Caco-2 (cell line): Measurements from ENCODE around the gene NHSL2. TPM values are rescaled to one million over a fixed set of nuclear protein-coding genes. Genes with fewer than 3 reads are reported as not detected.

ENCODE experiments used
- BruUV-seq: library from RNA; stranded (reverse); fragments of 400-500 nt; replicated peaks from 2 replicates; lab custom pipeline; 2021; lab: Mats Ljungman, UMichigan
- CTCF ChIA-PET: fragments of 300-600 bp; sonication (Branson Sonifier 250); formaldehyde crosslinking; loops from one replicate; lab custom pipeline; 2022; ENCODE audit warnings: antibody characterized with exemption; lab: Charles Lee
- POLR2A ChIA-PET: fragments of 300-600 bp; sonication (Branson Sonifier 250); formaldehyde crosslinking; loops from one replicate; lab custom pipeline; 2022; ENCODE audit warnings: antibody characterized with exemption; lab: Charles Lee
- DNase-seq, 2 experiments: peaks; one replicate each; pipeline versions ENCODE4 v3.0.0 to v3.0.0-alpha.2; 2020 to 2022
- H3K27me3 ChIP-seq: replicated peaks from 2 replicates; pipeline ENCODE4 v1.6.0; 2011; ENCODE audit warnings: low read length; ENCODE audit not compliant: control insufficient read depth, insufficient read depth
- H3K36me3 ChIP-seq: 2 replicates; pipeline ENCODE4 v1.5.1; 2011; ENCODE audit warnings: low read length; ENCODE audit not compliant: control insufficient read depth, insufficient read depth
- H3K4me1 ChIP-seq: fragments of 250-450 bp; sonication (Bioruptor Pico); 2 replicates; pipeline ENCODE4 v1.5.1; 2020; ENCODE audit warnings: mild to moderate bottlenecking
- H3K4me3 ChIP-seq: 2 replicates; pipeline ENCODE4 v1.5.1; 2011; ENCODE audit warnings: low read depth, mild to moderate bottlenecking, control low read depth, low read length
- H3K9me3 ChIP-seq: fragments of 250-450 bp; sonication (Bioruptor Pico); 2 replicates; pipeline ENCODE4 v1.5.1; 2020; ENCODE audit warnings: mild to moderate bottlenecking, moderate library complexity
- H3K27ac Mint-ChIP-seq: one replicate; pipeline ENCODE4 v1.8.0; 2022; ENCODE audit warnings: mixed read lengths; ENCODE audit not compliant: unreplicated experiment
- H3K27me3 Mint-ChIP-seq: one replicate; pipeline ENCODE4 v1.8.0; 2022; ENCODE audit warnings: mixed read lengths; ENCODE audit not compliant: insufficient read depth, unreplicated experiment
- H3K36me3 Mint-ChIP-seq: one replicate; pipeline ENCODE4 v1.8.0; 2022; ENCODE audit warnings: mild to moderate bottlenecking, mixed read lengths; ENCODE audit not compliant: insufficient read depth, unreplicated experiment
- H3K4me1 Mint-ChIP-seq: one replicate; pipeline ENCODE4 v1.8.0; 2022; ENCODE audit warnings: low read depth, mixed read lengths; ENCODE audit not compliant: unreplicated experiment
- H3K4me3 Mint-ChIP-seq: one replicate; pipeline ENCODE4 v1.8.0; 2022; ENCODE audit warnings: mild to moderate bottlenecking, moderate library complexity, mixed read lengths; ENCODE audit not compliant: unreplicated experiment
- H3K9me3 Mint-ChIP-seq: one replicate; pipeline ENCODE4 v1.8.0; 2022; ENCODE audit warnings: mixed read lengths; ENCODE audit not compliant: unreplicated experiment
- CTCF ChIP-seq, 2 experiments: fragments of 200-600 bp in 1 of 2; IDR thresholded peaks; 1 replicate in 1 of 2; 2 replicates in 1 of 2; pipeline versions ENCODE4 v1.5.1 to v1.8.0; 2011 to 2022; ENCODE audit warnings: antibody characterized with exemption in 1 of 2, control low read depth in 1 of 2, inconsistent platforms in 1 of 2, low read depth in 1 of 2, low read length in 1 of 2, mild to moderate bottlenecking in 1 of 2, moderate library complexity in 1 of 2; ENCODE audit not compliant: insufficient read depth in 1 of 2, severe bottlenecking in 1 of 2, unreplicated experiment in 1 of 2
- intact Hi-C: fragments of 100-400 bp; cut with micrococcal nuclease; formaldehyde crosslinking; loops from one replicate; pipeline ENCODE4 v1.10.0; 2022; ENCODE audit not compliant: unreplicated experiment
- total RNA-seq: library from RNA; stranded (reverse); gene quantifications from 2 replicates; pipeline ENCODE4 v1.2.3, GENCODE V29; 2022

NHSL2 gene
- total RNA-seq, 1 experiment from 2014 or later = 0.18 TPM

GRCh38 chrX:72060196-72060920 lies 149.7 kb downstream of the NHSL2 start:
- Mint-ChIP-seq H3K27ac (no peak overlapping the region), H3K36me3 (peaks cover 5% of the 10 kb centered on the region), H3K9me3 (no peaks in the 10 kb centered on the region), H3K4me3 (no peak overlapping the region), H3K4me1 (no peaks in the 10 kb centered on the region), H3K27me3 (peaks cover 10% of the 10 kb centered on the region)
- H3K4me1 ChIP-seq = no peaks in the 10 kb centered on the region
- ChIA-PET POLR2A (no interaction called here), CTCF (no interaction called here)
- H3K4me3 ChIP-seq = no peak overlapping the region
- no peak for DNase-seq
- no peaks in the 10 kb centered on the region for H3K9me3 ChIP-seq
- BruUV-seq = no TSS peak
- no peak for TF ChIP-seq CTCF (IDR thresholded peaks at IDR 0.05; ENCODE audit: insufficient read depth in 1 of 2, low read depth in 1 of 2, low read length in 1 of 2, severe bottlenecking in 1 of 2, unreplicated experiment in 1 of 2)
- H3K36me3 ChIP-seq = no peaks in the 10 kb centered on the region
- intact Hi-C loops = no loop called here
- H3K27me3 ChIP-seq = no peaks in the 10 kb centered on the region

GRCh38 chrX:72060921-72061490 lies 150.4 kb downstream of the NHSL2 start:
- POLR2A ChIA-PET = no interaction called here
- Mint-ChIP-seq H3K27me3 (peaks cover 10% of the 10 kb centered on the region), H3K27ac (no peak overlapping the region), H3K4me1 (no peaks in the 10 kb centered on the region), H3K9me3 (no peaks in the 10 kb centered on the region), H3K36me3 (peaks cover 5% of the 10 kb centered on the region), H3K4me3 (no peak overlapping the region)
- intact Hi-C loops = no loop called here
- DNase-seq = no peak
- BruUV-seq = no TSS peak
- no peaks in the 10 kb centered on the region for H3K4me1 ChIP-seq
- no peaks in the 10 kb centered on the region for H3K9me3 ChIP-seq
- H3K4me3 ChIP-seq = no peak overlapping the region
- no peaks in the 10 kb centered on the region for H3K36me3 ChIP-seq
- H3K27me3 ChIP-seq = no peaks in the 10 kb centered on the region
- TF ChIP-seq CTCF (IDR thresholded peaks at IDR 0.05; ENCODE audit: insufficient read depth in 1 of 2, low read depth in 1 of 2, low read length in 1 of 2, severe bottlenecking in 1 of 2, unreplicated experiment in 1 of 2) = no peak
- CTCF ChIA-PET = no interaction called here

- CTCF ChIA-PET = no interaction called here
- H3K36me3 ChIP-seq = no peaks in the 10 kb centered on the region
- H3K27me3 ChIP-seq = no peaks in the 10 kb centered on the region
- no peak for TF ChIP-seq CTCF (IDR thresholded peaks at IDR 0.05; ENCODE audit: insufficient read depth in 1 of 2, low read depth in 1 of 2, low read length in 1 of 2, severe bottlenecking in 1 of 2, unreplicated experiment in 1 of 2)
- no peak for DNase-seq
- no peaks in the 10 kb centered on the region for H3K9me3 ChIP-seq
- no TSS peak for BruUV-seq
- H3K9me3 Mint-ChIP-seq = no peaks in the 10 kb centered on the region
- no peak overlapping the region for H3K4me3 Mint-ChIP-seq
- H3K27me3 Mint-ChIP-seq = peaks cover 10% of the 10 kb centered on the region
- H3K4me1 ChIP-seq = no peaks in the 10 kb centered on the region
- intact Hi-C loops = no loop called here
- peaks cover 5% of the 10 kb centered on the region for H3K36me3 Mint-ChIP-seq
- H3K4me3 ChIP-seq = no peak overlapping the region
- POLR2A ChIA-PET = no interaction called here
- H3K27ac Mint-ChIP-seq = no peak overlapping the region
- H3K4me1 Mint-ChIP-seq = no peaks in the 10 kb centered on the region
Observed at GRCh38 chrX:72062916-72063315, 152.3 kb downstream of the NHSL2 start.
